Vagina (tissue), 2 donors: Measurements from ENCODE around the gene CYREN. TPM values are rescaled to one million over a fixed set of nuclear protein-coding genes. Genes with fewer than 3 reads are reported as not detected.

Source experiments
- DNase-seq, 2 donors: peaks; one replicate each; pipeline ENCODE4 v3.0.0-alpha.2; 2017; ENCODE audit errors: extremely low spot score in 2 of 2
- H3K27ac ChIP-seq: fragments of 200-600 bp; sonication (generic); one replicate; pipeline ENCODE4 v1.5.1; 2019
- H3K27me3 ChIP-seq: fragments of 200-600 bp; sonication (generic); one replicate; pipeline ENCODE4 v1.5.1; 2019
- H3K36me3 ChIP-seq, 2 donors: fragments of 200-600 bp; sonication (generic); one replicate each; pipeline ENCODE4 v1.5.1; 2017 to 2019
- H3K4me1 ChIP-seq: fragments of 200-600 bp; sonication (generic); one replicate; pipeline ENCODE4 v1.5.1; 2019
- H3K4me3 ChIP-seq, 2 donors: fragments of 200-600 bp; sonication (generic); 1 replicate in 1 of 2; 2 replicates in 1 of 2; pipeline ENCODE4 v1.5.1; 2016 to 2019
- H3K9me3 ChIP-seq: fragments of 200-600 bp; sonication (generic); one replicate; pipeline ENCODE4 v1.5.1; 2019
- POLR2A ChIP-seq, 2 donors: fragments of 450-650 bp; IDR thresholded peaks; one replicate each; pipeline ENCODE4 v1.6.1; 2017; ENCODE audit warnings: antibody characterized with exemption in 2 of 2, mild to moderate bottlenecking in 2 of 2, moderate library complexity in 2 of 2
- POLR2AphosphoS5 ChIP-seq, 2 donors: sonication (generic); formaldehyde crosslinking; IDR thresholded peaks; one replicate each; pipeline ENCODE4 v1.9.0; 2017; ENCODE audit warnings: antibody characterized with exemption in 2 of 2, mild to moderate bottlenecking in 2 of 2, low read depth in 1 of 2; ENCODE audit not compliant: insufficient read depth in 1 of 2
- intact Hi-C: fragments of 100-400 bp; cut with DNase I; formaldehyde crosslinking; loops from one replicate; pipeline ENCODE4 v1.15.1; 2023
- total RNA-seq: library from RNA; depleted of rRNA; stranded (reverse); fragments of >200 nt; gene quantifications from one replicate; pipeline ENCODE4 v1.2.3, GENCODE V29; 2016
- TF ChIP-seq, protein P1 (sequence below), 3 experiments: fragments of 450-650 bp in 2 of 3; fragments of 200-600 bp in 1 of 3; sonication (generic) in 1 of 3; IDR thresholded peaks; one replicate each; pipeline ENCODE4 v1.5.1; 2017 to 2019; ENCODE audit warnings: antibody characterized with exemption in 3 of 3, mild to moderate bottlenecking in 2 of 3, moderate library complexity in 2 of 3

Gene CYREN
- total RNA-seq, 1 donor from 2014 or later = 33.4 TPM

DNA sequence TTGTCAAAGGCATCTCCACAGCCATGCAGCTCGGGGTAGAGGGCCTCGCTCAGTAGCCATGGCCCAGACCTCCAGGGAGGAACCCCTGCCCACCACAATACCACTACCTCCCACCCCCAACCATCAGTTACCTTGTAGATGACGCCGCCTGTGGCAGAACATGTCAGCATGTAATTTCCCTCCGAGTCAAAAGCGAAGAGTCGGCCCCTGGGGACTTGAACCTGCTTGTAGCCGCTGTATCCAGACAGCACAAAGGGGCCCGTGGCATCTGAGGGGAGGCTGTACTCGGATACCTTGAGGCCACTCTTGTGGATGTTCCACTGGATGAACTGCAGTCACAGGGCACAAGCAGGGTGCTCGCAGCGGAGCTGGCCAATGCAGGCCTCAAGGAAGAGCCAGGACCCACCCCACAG lies 16.3 kb upstream of the CYREN start:
- DNase-seq = peak; percentile 62 to 72
- H3K4me1 ChIP-seq = no peaks in the 10 kb centered on the region
- intact Hi-C loops = no loop called here

DNA sequence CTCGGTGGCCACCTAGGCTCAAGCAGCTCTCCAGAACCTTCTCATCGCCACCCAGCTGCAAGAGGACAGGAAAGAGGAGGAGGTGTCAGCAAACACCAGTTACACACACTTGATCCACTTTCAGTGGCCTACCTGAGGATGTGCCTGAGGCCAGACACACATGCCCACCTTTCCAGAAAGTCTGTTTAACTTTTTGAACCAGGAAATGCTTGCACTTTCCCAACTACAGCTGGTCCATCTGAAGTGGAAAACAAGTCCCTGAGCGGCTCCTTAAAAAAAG lies 15.7 kb upstream of the CYREN start:
- H3K9me3 ChIP-seq = peaks cover 10% of the 10 kb centered on the region
- intact Hi-C loops = no loop called here
- no peak overlapping the region for H3K4me3 ChIP-seq
- no peaks in the 10 kb centered on the region for H3K4me1 ChIP-seq
- no peak overlapping the region for H3K27ac ChIP-seq
- DNase-seq = peak in 1 of 2 donors; percentile 82
- TF ChIP-seq, protein P1, sequence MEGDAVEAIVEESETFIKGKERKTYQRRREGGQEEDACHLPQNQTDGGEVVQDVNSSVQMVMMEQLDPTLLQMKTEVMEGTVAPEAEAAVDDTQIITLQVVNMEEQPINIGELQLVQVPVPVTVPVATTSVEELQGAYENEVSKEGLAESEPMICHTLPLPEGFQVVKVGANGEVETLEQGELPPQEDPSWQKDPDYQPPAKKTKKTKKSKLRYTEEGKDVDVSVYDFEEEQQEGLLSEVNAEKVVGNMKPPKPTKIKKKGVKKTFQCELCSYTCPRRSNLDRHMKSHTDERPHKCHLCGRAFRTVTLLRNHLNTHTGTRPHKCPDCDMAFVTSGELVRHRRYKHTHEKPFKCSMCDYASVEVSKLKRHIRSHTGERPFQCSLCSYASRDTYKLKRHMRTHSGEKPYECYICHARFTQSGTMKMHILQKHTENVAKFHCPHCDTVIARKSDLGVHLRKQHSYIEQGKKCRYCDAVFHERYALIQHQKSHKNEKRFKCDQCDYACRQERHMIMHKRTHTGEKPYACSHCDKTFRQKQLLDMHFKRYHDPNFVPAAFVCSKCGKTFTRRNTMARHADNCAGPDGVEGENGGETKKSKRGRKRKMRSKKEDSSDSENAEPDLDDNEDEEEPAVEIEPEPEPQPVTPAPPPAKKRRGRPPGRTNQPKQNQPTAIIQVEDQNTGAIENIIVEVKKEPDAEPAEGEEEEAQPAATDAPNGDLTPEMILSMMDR (IDR thresholded peaks at IDR 0.05) = no peak
- TF ChIP-seq POLR2AphosphoS5 (IDR thresholded peaks at IDR 0.05; ENCODE audit: insufficient read depth in 1 of 2, low read depth in 1 of 2) (no peak), POLR2A (IDR thresholded peaks at IDR 0.05) (no peak)
- no peaks in the 10 kb centered on the region for H3K27me3 ChIP-seq
- peaks cover 19 to 77% of the 10 kb centered on the region in 2 donors for H3K36me3 ChIP-seq

More for the DNA sequence above, 16.3 kb upstream of the CYREN start:
- H3K4me3 ChIP-seq = no peak overlapping the region
- H3K27me3 ChIP-seq = no peaks in the 10 kb centered on the region
- no peak for TF ChIP-seq POLR2A (IDR thresholded peaks at IDR 0.05)
- peaks cover 19 to 79% of the 10 kb centered on the region in 2 donors for H3K36me3 ChIP-seq
- peaks cover 7% of the 10 kb centered on the region for H3K9me3 ChIP-seq
- H3K27ac ChIP-seq = no peak overlapping the region

DNA sequence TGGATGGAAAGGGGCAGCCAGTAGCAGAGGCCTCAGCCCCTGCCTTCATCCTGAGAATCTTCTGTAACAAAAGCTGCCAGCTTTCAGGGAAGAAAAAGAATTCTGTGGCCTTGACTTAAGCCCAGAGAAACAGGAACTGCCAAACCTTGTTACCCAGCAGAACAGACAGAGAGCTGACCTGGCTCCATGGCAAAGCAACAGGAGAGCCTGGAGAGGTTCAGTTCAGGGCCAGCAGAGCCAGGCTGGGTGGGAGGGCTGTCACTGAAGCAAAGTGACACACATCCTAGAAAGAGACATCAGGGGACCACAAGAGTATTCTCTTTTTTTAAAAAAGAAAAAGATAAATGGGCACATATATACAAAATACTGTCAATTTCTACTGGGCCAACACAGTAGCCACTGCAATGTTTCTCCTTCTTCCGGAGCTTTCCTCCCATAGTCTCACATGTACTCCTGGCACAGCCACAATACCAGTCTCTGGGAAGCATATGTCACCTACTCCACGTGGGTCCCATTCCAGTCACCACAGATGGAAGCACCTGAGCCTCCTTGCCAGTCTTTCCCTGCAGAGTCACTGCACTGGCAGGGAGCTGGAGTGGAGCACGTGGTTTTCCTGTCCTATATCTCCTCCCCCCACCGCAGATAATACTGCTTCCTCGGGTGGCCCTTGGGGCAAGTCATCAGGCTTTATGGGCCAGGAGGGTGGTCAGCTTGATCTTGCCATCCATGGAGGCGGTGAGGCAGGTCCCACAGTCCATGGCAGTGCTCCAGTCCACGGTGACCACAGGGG lies 15.2 kb upstream of the CYREN start:
- no peak for TF ChIP-seq POLR2AphosphoS5 (IDR thresholded peaks at IDR 0.05; ENCODE audit: insufficient read depth in 1 of 2, low read depth in 1 of 2)
- TF ChIP-seq, protein P1 (IDR thresholded peaks at IDR 0.05) = no peak
- no peak for TF ChIP-seq POLR2A (IDR thresholded peaks at IDR 0.05)
- intact Hi-C loops = no loop called here
- no peak overlapping the region for H3K27ac ChIP-seq
- no peaks in the 10 kb centered on the region for H3K27me3 ChIP-seq
- peaks cover 13% of the 10 kb centered on the region for H3K9me3 ChIP-seq
- H3K36me3 ChIP-seq = peaks cover 19 to 83% of the 10 kb centered on the region in 2 donors
- H3K4me3 ChIP-seq = no peak overlapping the region
- DNase-seq = peak in 1 of 2 donors; percentile 83
- no peaks in the 10 kb centered on the region for H3K4me1 ChIP-seq

DNA sequence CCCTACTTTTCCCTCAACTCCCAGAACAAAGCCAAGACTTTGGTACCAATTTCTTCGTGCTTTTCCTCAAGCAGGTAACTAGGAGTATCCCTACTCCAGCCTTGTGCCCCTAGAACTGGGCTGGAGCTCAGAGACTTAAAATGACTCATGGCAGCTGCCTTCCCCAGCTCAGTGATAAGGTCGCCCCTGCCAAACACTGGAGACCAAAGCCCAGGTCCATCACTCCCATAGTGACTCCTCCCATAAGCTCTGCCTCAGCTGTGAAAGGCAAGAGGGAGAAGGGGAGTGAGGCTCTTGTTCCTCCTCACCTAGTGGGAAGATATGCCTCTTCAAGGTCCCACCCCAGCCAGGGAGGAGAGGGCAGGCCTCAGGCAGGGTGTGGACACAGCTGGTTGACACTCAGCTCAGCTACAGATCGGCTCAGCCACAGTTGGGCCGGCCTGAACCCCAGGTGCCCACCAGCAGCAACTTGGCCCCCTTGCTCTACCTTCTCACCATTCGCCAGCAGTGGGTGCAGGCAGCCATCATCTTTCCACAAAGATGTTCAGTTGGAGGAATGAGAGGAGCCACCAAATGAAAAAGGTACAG lies 13.8 kb upstream of the CYREN start:
- no peak overlapping the region for H3K4me3 ChIP-seq
- TF ChIP-seq POLR2A (IDR thresholded peaks at IDR 0.05) (no peak), POLR2AphosphoS5 (IDR thresholded peaks at IDR 0.05; ENCODE audit: insufficient read depth in 1 of 2, low read depth in 1 of 2) (no peak)
- TF ChIP-seq, protein P1 (IDR thresholded peaks at IDR 0.05) = no peak
- H3K27ac ChIP-seq = no peak overlapping the region
- peaks cover 13% of the 10 kb centered on the region for H3K9me3 ChIP-seq
- no peaks in the 10 kb centered on the region for H3K27me3 ChIP-seq
- intact Hi-C loops = no loop called here
- DNase-seq = peak in 1 of 2 donors; percentile 65
- no peaks in the 10 kb centered on the region for H3K4me1 ChIP-seq
- peaks cover 19 to 75% of the 10 kb centered on the region in 2 donors for H3K36me3 ChIP-seq

DNA sequence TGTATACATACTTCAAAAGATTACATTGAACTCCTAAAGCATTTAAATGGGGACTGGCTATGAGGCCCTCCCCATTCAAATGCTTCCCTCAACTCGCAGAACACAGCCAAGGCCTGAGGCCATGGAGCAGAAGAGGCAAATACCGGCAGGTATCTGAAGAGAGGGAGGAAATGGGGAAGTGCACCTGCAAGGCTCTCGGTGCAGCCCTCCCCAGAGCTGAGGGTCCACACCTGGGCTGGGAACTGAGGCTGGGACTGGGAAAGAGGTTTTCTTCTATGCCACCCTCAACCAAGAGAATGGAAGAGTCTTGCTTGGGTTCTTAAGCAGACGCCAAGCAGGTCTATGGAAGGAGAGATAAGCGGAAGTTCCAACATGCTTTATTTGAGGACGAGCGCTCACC lies 13.0 kb upstream of the CYREN start:
- H3K27me3 ChIP-seq = no peaks in the 10 kb centered on the region
- H3K4me3 ChIP-seq = no peak overlapping the region
- peak in 1 of 2 donors; percentile 20 for DNase-seq
- H3K4me1 ChIP-seq = no peaks in the 10 kb centered on the region
- peaks cover 13% of the 10 kb centered on the region for H3K9me3 ChIP-seq
- H3K36me3 ChIP-seq = peaks cover 19 to 66% of the 10 kb centered on the region in 2 donors
- no peak overlapping the region for H3K27ac ChIP-seq
- TF ChIP-seq POLR2A (IDR thresholded peaks at IDR 0.05) (no peak), POLR2AphosphoS5 (IDR thresholded peaks at IDR 0.05; ENCODE audit: insufficient read depth in 1 of 2, low read depth in 1 of 2) (no peak)
- TF ChIP-seq, protein P1 (IDR thresholded peaks at IDR 0.05) = no peak
- intact Hi-C loops = no loop called here
